Nephron (organoid): ENCODE results near the gene PLA2G12B.
A peak's percentile ranks its signal among the peaks of the same experiment; 100 is the strongest.

Experiments
- H3K27ac Mint-ChIP-seq, 3 experiments: 2 replicates each; pipeline ENCODE4 v1.8.0; 2020; ENCODE audit warnings: mixed read lengths in 3 of 3, mild to moderate bottlenecking in 2 of 3, moderate library complexity in 1 of 3
- H3K27me3 Mint-ChIP-seq: 2 replicates; pipeline ENCODE4 v1.8.0; 2021; ENCODE audit warnings: low read depth, mild to moderate bottlenecking, moderate library complexity, mixed read lengths
- H3K36me3 Mint-ChIP-seq: 2 replicates; pipeline ENCODE4 v1.8.0; 2020; ENCODE audit warnings: low read depth, mixed read lengths
- H3K4me1 Mint-ChIP-seq: 2 replicates; pipeline ENCODE4 v1.8.0; 2020; ENCODE audit warnings: mixed read lengths
- H3K4me3 Mint-ChIP-seq, 3 experiments: 2 replicates each; pipeline ENCODE4 v1.8.0; 2020; ENCODE audit warnings: mild to moderate bottlenecking in 3 of 3, mixed read lengths in 3 of 3, moderate library complexity in 2 of 3
- H3K9me3 Mint-ChIP-seq: 2 replicates; pipeline ENCODE4 v1.8.0; 2020; ENCODE audit warnings: mixed read lengths
- CTCF ChIP-seq, 3 experiments: fragments of 200-600 bp; sonication (generic); IDR thresholded peaks; one replicate each; pipeline ENCODE4 v1.5.0; 2021; ENCODE audit warnings: antibody characterized with exemption in 3 of 3; ENCODE audit not compliant: unreplicated experiment in 3 of 3

The PLA2G12B gene

GRCh38 chr10:72893136-72893798 is 61.3 kb downstream of the PLA2G12B start, which contains the start of gene OIT3:
Gene OIT3, plus strand, starts transcription at chr10:72893739. Its CDS starts 60 bp downstream, at chr10:72893799.
- no peaks in the 10 kb centered on the region for H3K4me1 Mint-ChIP-seq
- no peak within 1 kb of the TSS for H3K4me3 Mint-ChIP-seq
- no peak for TF ChIP-seq CTCF (IDR thresholded peaks at IDR 0.05; ENCODE audit: unreplicated experiment in 3 of 3)
- no peaks in the 10 kb centered on the region for H3K9me3 Mint-ChIP-seq
- no peaks in the 10 kb centered on the region for H3K27me3 Mint-ChIP-seq
- H3K27ac Mint-ChIP-seq, result no peak within 1 kb of the TSS
- H3K36me3 Mint-ChIP-seq, result peaks cover 20% of the 10 kb centered on the region

- peaks cover 4% of the 10 kb centered on the region for H3K4me1 Mint-ChIP-seq
- H3K27ac Mint-ChIP-seq, result no peak overlapping the region
- no peak overlapping the region for H3K4me3 Mint-ChIP-seq
- H3K36me3 Mint-ChIP-seq, result peaks cover 39% of the 10 kb centered on the region
- no peaks in the 10 kb centered on the region for H3K27me3 Mint-ChIP-seq
- no peak for TF ChIP-seq CTCF (IDR thresholded peaks at IDR 0.05; ENCODE audit: unreplicated experiment in 3 of 3)
- H3K9me3 Mint-ChIP-seq, result no peaks in the 10 kb centered on the region
Observed at GRCh38 chr10:72890086-72890485, 64.5 kb downstream of the PLA2G12B start.

GRCh38 chr10:72889391-72889831 is 65.2 kb downstream of the PLA2G12B start:
- Mint-ChIP-seq H3K27ac (no peak overlapping the region), H3K27me3 (no peaks in the 10 kb centered on the region), H3K9me3 (no peaks in the 10 kb centered on the region), H3K4me3 (no peak overlapping the region), H3K36me3 (peaks cover 43% of the 10 kb centered on the region), H3K4me1 (peaks cover 4% of the 10 kb centered on the region)
- no peak for TF ChIP-seq CTCF (IDR thresholded peaks at IDR 0.05; ENCODE audit: unreplicated experiment in 3 of 3)

GRCh38 chr10:72888151-72888638 is 66.4 kb downstream of the PLA2G12B start:
- Mint-ChIP-seq H3K9me3 (no peaks in the 10 kb centered on the region), H3K27ac (no peak overlapping the region), H3K4me3 (no peak overlapping the region), H3K27me3 (no peaks in the 10 kb centered on the region), H3K36me3 (peaks cover 52% of the 10 kb centered on the region), H3K4me1 (peaks cover 4% of the 10 kb centered on the region)
- no peak for TF ChIP-seq CTCF (IDR thresholded peaks at IDR 0.05; ENCODE audit: unreplicated experiment in 3 of 3)

- H3K27me3 Mint-ChIP-seq, result peaks cover 3% of the 10 kb centered on the region
- no peaks in the 10 kb centered on the region for H3K9me3 Mint-ChIP-seq
- peak overlapping the region; percentile 31 to 76 (median 70) for H3K27ac Mint-ChIP-seq
- no peak for TF ChIP-seq CTCF (IDR thresholded peaks at IDR 0.05; ENCODE audit: unreplicated experiment in 3 of 3)
- peaks cover 60% of the 10 kb centered on the region for H3K36me3 Mint-ChIP-seq
- H3K4me1 Mint-ChIP-seq, result peaks cover 4% of the 10 kb centered on the region
- peak overlapping the region in 2 of 3 experiments; percentile 13 to 17 for H3K4me3 Mint-ChIP-seq
Observed at GRCh38 chr10:72887043-72887442, 67.6 kb downstream of the PLA2G12B start.

GRCh38 chr10:72886621-72887020 is 68.0 kb downstream of the PLA2G12B start:
- Mint-ChIP-seq H3K4me1 (peaks cover 4% of the 10 kb centered on the region), H3K4me3 (no peak overlapping the region), H3K36me3 (peaks cover 64% of the 10 kb centered on the region), H3K27ac (peak overlapping the region in 2 of 3 experiments; percentile 70 to 76), H3K27me3 (peaks cover 3% of the 10 kb centered on the region), H3K9me3 (no peaks in the 10 kb centered on the region)
- no peak for TF ChIP-seq CTCF (IDR thresholded peaks at IDR 0.05; ENCODE audit: unreplicated experiment in 3 of 3)
